Testis (tissue), 2 donors: ENCODE measurements around the gene OR6C6.

Experiments
- POLR2A ChIP-seq: fragments of 450-650 bp; IDR thresholded peaks from one replicate; pipeline ENCODE4 v1.6.1; 2017; ENCODE audit warnings: antibody characterized with exemption, mild to moderate bottlenecking, moderate library complexity
- TF ChIP-seq, protein P1 (sequence below), 3 experiments: fragments of 450-650 bp in 2 of 3; fragments of 200-600 bp in 1 of 3; sonication (generic) in 1 of 3; IDR thresholded peaks; one replicate each; pipeline ENCODE4 v1.5.1; 2016 to 2019; ENCODE audit warnings: antibody characterized with exemption in 3 of 3, mild to moderate bottlenecking in 2 of 3, moderate library complexity in 1 of 3

DNA sequence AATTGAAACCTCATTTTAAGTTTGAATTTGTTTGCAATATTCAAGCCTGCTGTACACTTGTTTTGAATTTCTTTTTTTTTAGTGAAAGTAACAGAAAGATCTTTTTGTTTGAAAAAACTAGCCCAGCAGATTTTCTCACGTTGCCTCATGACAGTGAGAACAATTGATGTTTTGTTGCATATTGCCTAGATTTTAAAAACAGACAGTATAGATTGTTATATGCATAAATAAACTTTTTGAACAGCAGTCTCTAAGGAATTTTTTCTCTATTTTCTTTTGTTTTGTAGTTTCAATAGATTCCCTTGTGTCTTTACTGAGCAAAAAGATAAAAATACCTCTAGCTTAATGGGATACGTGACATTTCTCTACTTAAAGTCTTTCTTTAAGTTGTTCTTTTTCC, 15.4 kb downstream of the OR6C6 start:
- TF ChIP-seq, protein P1, sequence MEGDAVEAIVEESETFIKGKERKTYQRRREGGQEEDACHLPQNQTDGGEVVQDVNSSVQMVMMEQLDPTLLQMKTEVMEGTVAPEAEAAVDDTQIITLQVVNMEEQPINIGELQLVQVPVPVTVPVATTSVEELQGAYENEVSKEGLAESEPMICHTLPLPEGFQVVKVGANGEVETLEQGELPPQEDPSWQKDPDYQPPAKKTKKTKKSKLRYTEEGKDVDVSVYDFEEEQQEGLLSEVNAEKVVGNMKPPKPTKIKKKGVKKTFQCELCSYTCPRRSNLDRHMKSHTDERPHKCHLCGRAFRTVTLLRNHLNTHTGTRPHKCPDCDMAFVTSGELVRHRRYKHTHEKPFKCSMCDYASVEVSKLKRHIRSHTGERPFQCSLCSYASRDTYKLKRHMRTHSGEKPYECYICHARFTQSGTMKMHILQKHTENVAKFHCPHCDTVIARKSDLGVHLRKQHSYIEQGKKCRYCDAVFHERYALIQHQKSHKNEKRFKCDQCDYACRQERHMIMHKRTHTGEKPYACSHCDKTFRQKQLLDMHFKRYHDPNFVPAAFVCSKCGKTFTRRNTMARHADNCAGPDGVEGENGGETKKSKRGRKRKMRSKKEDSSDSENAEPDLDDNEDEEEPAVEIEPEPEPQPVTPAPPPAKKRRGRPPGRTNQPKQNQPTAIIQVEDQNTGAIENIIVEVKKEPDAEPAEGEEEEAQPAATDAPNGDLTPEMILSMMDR (IDR thresholded peaks at IDR 0.05): no peak
- no peak for TF ChIP-seq POLR2A
